ACHN (cell line): ENCODE results near the gene ZNF837.
"Not testable (repeated sequence)": the region's sequence is repeated elsewhere in the genome, so short reads cannot be mapped to it uniquely, and the experiment has no call there.

ENCODE experiments used
- DNase-seq: peaks from one replicate; pipeline ENCODE4 v3.0.0-alpha.2; 2015
- in situ Hi-C: cut with HindIII; loops from 2 replicates; pipeline ENCODE4 v1.10.0; 2017; ENCODE audit warnings: low sequenced_read_pairs, low pct_ligation_motif_present, low pct_unique_long_range_greater_than_20kb

The ZNF837 gene

DNA sequence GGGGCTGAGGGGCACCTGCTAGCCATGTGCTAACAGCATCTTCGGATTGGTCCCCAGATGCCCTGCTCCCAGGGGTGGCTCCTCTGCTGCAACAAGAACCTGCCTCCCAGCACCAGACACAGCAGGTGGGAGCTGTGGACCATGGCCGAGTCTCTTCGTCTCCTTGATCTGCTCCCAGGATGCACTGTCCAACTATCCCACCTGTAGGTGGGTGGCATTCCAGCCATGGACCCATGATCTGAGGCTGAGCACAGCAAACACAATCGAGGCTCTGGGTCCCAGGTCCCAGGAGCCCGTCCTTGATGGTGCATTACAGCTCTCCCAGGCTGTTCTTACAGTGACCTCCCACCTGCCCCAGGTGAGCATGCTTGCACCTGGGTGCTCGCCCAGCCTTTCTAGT lies 1.6 kb downstream of the ZNF837 start:
- in situ Hi-C loops: no loop called here
- DNase-seq: no peak

DNA sequence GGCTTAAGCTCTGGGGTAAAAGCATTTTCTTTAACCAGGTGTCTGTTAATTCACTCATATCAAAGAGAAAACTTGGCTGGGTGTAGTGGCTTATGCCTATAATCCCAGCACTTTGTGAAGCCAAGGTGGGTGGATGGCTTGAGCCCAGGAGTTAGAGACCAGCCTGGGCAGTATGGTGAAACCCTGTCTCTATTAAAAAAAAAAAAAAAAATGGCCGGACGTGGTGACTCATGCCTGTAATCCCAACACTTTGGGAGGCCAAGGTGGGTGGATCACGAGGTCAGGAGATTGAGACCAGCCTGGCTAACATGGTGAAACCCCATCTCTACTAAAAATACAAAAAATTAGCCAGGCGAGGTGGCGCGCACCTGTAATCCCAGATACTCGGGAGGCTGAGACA lies 4.1 kb downstream of the ZNF837 start:
- DNase-seq, in situ Hi-C loops: not testable (repeated sequence)

DNA sequence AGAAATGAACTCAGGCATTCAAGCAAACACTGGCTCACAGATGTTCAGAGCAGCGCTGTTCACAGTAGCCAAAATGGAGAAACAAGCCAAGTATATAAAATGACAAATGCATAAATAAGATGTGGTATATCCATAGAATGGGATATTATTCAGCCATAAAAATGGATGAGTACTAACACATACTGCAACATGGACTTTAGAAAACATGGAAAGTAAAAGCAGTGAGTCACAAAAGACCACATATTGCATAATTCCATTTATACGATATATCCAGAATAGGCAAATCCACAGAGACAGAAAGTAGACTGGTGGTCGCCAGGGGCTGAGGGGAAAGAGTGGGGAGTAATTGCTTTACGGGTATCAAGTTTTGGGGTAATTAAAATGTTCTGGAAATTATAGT lies 6.6 kb downstream of the ZNF837 start:
- DNase-seq: no peak
- in situ Hi-C loops: no loop called here

DNA sequence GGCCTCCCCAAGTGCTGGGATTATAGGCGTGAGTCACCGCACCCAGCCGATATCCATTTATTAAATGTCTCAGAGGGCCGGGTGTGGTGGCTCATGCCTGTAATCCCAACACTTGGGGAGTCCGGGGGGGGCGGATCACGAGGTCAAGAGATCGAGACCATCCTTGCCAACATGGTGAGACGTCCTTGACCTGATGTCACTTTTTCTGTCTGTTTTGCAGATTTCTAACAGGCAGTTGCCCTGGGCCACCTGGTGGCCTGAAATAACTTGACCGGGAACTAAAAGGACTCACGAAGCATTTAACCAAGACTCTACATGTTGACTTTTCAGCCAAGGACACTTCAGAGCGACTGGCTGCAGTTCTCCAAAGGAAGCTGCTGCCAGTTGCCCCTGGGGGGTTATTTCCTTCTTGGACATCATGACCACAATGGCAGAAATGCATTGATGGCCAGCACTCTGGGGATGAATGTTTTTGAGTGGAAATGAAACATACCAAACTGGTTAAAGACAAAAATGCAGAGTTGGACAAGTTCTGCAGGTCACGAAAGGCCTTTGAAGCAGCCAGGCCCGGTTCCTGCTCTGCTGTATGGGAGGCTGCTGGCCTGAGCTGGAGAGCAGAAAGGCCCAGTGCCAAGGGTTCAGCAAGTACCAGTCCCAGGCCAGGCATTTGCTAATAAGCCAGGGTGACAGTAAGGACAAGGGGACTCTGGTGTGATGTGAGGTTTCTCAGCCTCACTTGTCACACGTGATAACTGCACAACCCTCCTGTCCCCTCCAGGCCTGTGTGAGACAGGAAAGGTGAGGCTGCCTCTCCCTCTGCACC lies 8.3 kb downstream of the ZNF837 start:
- in situ Hi-C loops: no loop called here
- DNase-seq: no peak

DNA sequence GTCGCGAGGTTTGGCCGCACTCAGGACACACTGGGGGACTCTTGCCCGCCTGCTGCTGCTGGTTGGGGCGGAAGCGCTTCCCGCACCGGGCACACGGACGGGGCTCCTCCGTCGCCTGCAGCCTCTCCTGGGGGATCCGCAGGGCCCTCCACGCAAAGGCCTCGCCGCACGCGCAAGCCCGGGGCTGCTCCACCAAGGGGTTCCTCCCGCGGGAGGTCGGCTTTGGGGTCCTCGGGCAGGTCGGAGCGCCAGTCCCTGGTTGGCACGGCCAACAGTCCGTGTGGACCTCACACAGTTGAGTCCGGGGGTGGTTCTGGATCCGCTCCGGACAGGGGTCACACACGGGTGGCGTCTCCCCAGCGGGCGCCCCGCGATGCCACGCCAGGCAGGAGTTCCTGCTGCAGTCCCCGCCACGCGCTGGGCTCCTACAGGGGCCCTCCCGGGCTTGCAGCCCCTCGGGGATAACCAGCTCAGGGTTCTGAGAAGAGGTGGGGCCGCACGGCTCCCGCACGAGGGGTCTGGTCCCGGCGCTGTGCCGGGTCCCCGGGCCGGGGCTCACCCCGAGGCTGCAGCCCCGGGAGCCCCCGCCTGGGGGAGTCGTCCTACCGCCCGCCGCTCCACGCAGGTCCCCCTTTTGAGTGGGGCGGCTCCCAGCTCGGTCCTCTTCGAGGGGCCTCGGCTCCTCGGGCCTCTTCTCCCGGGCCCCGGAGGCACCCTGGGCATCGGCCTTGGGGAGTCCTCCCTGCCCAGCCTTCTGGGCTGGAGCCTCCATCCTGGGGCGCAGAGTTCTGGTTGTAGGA lies 12.1 kb downstream of the ZNF837 start:
- in situ Hi-C loops: no loop called here
- DNase-seq: no peak

DNA sequence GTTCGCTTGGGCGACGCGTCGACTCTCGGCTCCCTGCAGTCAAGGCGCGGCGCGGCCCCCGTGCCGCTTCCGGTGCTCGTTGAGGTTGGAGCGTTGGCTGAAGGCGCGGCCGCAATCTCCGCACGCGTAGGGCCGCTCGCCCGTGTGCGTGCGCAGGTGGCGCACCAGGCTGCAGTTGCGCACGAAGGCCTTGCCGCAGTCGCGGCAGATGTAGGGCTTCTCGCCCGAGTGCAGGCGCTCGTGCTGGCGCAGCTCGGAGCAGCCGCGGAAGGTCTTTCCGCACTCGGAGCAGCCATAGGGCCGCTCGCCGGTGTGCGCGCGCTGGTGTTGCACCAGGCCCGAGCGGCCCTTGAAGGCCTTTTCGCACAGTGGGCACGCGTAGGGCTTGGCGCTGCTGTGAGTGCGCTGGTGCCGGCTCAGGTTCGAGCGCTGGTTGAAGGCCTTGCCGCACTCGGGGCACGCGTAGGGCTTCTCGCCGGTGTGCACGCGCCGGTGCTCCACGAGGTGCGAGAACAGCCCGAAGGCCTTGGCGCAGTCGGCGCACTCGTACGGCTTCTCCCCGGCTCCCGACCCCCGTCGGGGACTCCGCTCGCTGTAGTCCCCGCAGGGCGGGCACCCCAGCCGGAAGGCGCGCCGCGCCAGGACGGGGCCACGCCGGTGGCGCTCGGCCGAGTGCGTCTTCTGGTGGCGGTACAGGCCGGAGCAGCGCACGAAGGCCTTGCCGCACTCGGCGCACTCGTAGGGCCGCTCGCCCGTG lies 13.0 kb downstream of the ZNF837 start:
- no peak for DNase-seq
- in situ Hi-C loops: no loop called here

DNA sequence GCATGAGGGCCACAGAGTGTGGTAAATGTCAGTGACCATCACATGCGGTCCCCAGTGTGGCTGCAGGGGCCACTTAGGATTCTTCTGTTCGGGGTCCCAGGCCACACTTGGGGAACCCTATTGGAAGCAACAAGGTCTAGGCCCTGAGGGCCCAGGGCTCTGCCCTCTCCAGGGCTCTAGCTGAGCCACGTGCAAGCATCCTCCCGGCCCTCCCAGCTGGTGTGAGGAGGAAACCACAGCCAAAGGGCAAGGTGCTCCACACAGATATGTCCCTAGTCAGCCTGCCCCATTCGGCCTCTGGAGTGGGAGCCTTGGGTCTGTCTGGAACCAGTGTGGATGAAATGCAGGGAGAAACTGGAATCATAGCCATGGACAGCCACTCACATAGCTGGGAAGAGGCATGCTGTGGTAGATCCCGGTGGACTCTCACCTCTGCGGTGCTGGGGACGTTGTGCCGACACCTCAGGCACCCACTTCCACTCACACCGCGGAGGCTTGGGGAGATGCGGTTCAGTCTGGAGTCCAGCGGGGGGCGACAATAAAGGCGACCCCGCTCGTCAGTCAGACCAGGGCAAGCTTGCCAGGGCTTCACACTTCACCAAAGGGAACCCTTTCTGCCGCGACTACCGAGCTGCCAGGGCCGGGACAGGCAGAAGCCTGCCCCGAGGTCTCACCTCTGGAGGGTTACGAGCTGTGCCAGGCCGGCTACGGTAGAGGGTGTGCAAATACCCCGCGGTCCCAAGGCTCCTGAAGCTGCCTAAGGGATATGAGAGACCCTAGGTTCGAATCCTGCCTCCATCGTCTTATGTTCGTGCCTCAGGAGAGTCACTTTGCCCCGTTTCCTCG lies 14.0 kb downstream of the ZNF837 start:
- DNase-seq: no peak
- in situ Hi-C loops: no loop called here

DNA sequence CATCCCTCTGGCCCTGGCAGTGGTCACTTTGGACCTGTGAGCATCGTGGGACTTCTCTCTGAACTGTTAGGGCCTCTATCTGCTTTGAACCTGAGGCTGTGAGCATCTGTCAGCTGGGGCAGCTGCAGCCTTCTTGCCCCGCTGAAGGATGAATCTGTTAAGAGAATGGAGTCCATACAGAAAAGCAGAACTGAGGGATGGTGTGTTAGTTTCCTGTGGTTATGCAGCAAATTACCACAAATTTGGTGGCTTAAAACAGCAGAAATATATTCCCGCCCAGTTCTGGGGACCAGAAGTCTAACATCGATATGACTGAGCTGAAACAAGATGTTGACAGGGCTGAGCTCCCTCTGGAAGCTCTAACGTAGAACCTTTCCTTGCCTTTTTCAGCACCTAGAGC lies 16.7 kb downstream of the ZNF837 start:
- DNase-seq: no peak
- in situ Hi-C loops: no loop called here

DNA sequence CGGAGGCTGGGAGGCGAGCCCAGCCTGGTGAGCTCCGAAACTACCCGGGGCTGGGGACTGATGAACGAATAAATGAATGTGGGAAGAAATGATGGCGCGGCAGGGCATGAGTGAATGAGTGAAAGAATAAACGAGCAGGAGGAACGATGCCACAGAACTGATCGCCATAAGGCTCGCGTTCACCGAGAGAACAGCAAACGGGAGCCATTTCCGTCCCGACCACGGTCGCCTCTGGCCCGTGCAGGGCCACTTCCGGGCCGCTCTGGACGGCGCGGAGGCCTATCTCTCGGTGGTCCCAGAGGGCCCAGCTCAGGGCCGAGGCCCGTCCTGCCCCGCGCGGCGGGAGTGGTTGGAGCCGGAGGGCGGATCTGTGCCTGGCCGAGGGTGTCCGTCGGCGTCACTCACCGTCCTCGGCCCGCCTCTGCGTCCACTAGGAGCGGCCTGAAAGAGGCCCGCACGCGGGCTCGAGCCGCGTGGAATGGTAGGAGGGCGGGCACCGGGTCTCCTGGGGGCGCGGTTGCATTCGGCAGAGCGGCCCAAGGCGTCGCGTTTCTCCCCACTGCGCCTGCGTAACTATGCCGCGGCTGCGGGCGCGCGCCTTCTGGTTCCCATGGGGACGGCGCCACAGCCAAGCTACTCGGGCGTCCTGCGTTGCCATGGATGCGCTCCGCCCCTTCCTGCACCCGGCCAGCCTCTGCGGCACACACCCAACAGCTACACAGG lies 18.4 kb downstream of the ZNF837 start, which contains the start of gene ZNF497:
Gene ZNF497 (minus strand): TSS at position 480 of the 723 bp plus-strand sequence. CDS start 5,116 bp downstream, outside the sequence.
- in situ Hi-C loops: no loop called here
- DNase-seq: peak; percentile 94

DNA sequence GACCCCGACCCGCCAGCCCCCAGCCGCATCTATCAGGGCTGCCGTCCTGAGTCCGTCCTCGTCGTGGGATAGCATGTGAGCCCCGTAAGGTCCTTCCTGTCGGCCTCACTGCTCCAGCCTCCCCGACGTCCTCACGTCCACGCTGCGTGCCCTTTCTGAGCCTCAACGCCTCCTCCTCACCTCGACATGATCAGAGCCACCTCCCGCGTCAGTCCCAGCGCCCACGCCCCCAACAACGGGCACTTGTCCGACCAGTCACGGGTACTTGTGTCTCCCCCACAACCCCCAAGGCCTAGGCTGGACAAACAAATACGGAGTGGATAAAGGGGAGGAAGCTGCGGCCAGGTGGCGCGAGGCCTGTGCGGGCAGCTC lies 18.9 kb downstream of the ZNF837 start:
- in situ Hi-C loops: no loop called here
- DNase-seq: peak; percentile 38

DNA sequence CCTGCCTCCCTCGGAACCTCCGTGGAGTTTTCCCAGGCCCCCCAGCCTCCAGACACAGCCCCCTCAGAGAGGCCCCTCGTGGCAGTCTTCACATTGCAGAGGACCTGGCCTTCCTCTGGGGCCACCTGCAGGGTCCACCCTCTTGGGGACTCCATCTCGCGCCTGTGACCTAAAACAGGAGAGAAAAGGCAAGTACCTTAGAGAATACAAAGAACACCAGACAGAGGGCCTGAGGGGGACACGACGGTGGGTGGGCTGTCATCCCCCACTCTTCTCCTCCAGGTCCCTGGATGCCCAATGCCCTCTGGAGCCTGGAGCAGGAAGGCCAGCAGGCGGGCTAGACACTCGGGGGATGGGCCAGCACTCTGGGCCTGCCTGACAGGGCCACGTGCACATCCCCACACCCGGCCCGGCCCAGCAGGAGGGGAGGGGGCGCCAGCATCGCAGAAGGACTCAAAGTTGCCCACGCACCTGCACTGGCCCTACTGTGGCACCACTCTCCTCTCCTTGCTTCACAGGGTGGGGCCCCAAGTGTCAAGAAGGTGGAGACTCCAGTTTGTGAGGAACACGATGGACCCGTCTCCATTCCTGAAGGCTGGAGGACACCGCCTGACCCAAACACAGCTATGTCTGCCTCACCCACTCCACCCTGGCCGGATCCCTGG lies 23.2 kb downstream of the ZNF837 start:
- DNase-seq: no peak
- in situ Hi-C loops: no loop called here

DNA sequence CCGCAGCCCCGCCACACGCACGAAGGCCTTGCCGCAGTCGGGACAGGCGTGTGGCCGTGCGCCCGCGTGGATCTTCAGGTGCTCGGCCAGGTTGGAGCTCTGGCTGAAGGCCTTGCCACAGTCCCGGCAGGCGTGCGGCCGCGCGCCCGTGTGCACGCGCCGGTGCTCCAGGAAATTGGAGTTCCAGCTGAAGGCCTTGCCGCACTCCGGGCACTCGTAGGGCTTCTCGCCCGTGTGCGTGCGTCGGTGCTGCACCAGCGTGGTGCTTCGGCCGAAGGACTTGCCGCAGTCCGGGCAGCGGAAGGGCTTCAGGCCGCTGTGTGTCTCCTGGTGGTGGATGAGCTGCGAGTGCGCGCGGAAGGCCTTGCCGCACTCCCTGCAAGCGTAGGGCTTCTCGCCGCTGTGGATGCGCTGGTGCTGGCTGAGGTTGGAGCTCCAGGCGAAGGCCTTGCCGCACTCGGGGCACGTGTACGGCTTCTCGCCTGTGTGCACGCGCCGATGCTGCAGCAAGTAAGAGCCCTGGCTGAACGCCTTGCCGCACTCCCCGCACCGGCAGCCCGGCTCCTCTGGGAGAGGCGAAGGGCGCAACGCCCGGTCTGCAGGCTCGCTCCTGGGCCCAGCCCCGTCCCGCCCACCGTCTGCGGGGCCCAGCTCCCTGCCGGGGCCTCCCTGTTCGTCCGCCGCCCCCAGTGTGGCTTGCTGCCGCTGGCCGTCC lies 23.9 kb downstream of the ZNF837 start:
- in situ Hi-C loops: no loop called here
- DNase-seq: no peak

DNA sequence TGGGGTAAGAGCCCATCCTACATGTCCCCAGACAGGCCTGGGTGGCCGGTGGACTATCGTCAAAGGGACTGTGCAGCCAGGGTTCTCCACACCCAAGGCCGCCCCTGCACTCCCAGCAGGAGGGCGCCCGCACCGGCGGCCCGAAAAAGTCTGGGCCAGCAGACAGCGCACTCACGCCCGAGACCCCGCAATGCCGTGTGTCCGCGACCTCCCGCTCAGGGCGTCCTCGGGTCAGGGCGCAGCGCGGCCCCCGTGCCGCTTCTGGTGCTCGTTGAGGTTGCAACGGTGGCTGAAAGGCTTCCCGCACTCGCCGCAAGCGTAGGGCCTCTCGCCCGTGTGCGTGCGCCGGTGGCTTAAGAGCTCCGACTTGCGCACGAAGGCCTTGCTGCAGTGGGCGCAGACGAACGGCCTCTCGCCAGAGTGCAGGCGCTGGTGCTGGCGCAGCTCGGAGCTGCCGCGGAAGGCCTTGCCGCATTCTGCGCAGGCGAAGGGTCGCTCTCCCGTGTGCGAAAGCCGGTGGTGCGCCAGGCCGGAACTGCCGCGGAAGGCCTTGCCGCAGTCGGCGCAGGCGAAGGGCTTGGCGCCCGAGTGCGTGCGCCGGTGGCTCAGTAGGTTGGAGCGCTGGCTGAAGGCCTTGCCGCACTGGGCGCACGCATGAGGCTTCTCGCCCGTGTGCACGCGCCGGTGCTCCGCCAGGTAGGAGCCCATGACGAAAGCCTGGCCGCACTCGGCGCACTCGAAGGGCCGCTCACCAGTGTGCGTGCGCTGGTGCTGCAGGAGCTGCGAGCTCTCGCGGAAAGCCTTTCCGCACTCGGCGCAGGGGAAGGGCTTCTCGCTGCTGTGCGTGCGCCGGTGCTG lies 24.7 kb downstream of the ZNF837 start:
- in situ Hi-C loops: no loop called here
- no peak for DNase-seq

DNA sequence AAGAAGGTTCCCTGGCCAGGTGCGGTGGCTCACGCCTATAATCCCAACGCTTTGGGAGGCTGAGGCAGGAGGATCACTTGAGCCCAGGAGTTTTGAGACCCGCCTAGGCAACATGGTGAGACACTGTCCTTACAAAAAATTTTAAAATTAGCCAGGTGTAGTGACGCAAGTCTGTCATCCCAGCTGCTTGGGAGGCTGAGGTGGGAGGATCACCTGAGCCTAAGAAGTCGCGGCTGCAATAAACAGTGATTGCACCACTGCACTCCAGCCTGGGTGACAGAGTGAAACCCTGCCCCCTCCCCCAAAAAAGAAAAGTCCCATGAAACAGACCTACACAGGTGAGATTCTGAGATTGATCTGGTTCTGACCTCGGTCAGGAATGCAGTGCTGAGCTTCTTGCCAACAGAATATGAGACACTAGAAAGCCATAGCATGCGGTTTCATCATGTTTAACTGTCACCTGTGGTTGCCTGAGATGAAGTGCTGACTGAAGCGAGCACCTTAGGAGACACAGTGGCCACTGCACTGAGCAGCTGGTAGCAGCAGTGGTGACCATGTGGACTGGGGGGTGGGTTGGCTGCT lies 25.5 kb downstream of the ZNF837 start:
- in situ Hi-C loops: no loop called here
- DNase-seq: no peak

DNA sequence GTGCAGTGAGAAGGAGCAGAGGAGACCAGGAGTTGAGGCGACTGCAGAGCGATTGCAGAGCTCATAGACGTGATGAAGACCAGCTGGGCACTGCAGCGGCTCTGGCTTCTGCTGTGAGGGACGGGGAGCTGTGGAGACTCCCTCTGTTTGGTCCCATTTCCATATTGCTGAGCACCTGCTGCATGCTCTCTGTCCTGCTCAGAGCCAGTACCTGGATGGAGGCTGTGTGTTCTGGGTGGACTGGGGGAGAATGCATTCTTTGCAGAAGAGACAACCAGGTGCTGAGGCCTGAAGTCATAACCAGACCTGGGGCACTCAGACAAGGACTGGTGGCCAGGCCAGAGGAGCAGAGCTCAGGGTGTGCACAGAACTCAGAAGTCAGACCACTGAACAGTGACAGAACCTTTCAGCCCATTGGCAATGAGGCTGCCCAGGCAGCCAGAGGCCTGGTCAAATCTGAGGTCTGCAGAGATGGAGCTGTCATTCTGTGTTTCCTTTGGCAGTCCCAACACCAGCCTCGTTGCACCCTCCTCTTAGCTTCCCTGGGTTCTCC lies 26.3 kb downstream of the ZNF837 start:
- in situ Hi-C loops: no loop called here
- DNase-seq: no peak
